Gastroesophageal sphincter (tissue), 4 donors: Measurements from ENCODE around the gene PRND. TPM values are rescaled to one million over a fixed set of nuclear protein-coding genes. Genes with fewer than 3 reads are reported as not detected.

Source experiments
- ATAC-seq: fragments of 150-250 bp; one replicate; pipeline ENCODE4 v1.9.1; 2016; ENCODE audit warnings: mild to moderate bottlenecking, moderate library complexity
- H3K27ac ChIP-seq, 4 donors: fragments of 200-600 bp; sonication (generic) in 3 of 4; 1 replicate in 3 of 4; 2 replicates in 1 of 4; pipeline ENCODE4 v1.5.1; 2016 to 2019
- H3K27me3 ChIP-seq: fragments of 200-600 bp; sonication (generic); one replicate; pipeline ENCODE4 v1.5.1; 2019
- H3K36me3 ChIP-seq, 2 donors: fragments of 200-600 bp; sonication (generic); one replicate each; pipeline ENCODE4 v1.5.1; 2019; ENCODE audit warnings: control low read depth in 1 of 2
- H3K4me1 ChIP-seq, 3 donors: fragments of 200-600 bp; sonication (generic); 1 replicate in 2 of 3; 2 replicates in 1 of 3; pipeline ENCODE4 v1.5.1; 2016 to 2019; ENCODE audit warnings: control low read depth in 2 of 3
- H3K4me3 ChIP-seq, 2 donors: fragments of 200-600 bp; sonication (generic); one replicate each; pipeline ENCODE4 v1.5.1; 2019; ENCODE audit warnings: mild to moderate bottlenecking in 1 of 2, moderate library complexity in 1 of 2
- H3K9me3 ChIP-seq, 3 donors: fragments of 200-600 bp; sonication (generic); one replicate each; pipeline ENCODE4 v1.5.1; 2017 to 2019; ENCODE audit warnings: control low read depth in 2 of 3
- CTCF ChIP-seq, 4 experiments: fragments of 200-600 bp in 2 of 4; fragments of 450-650 bp in 2 of 4; sonication (generic) in 1 of 4; IDR thresholded peaks; one replicate each; pipeline ENCODE4 v1.5.1; 2017 to 2019; ENCODE audit warnings: antibody characterized with exemption in 4 of 4, mild to moderate bottlenecking in 2 of 4, moderate library complexity in 2 of 4
- EP300 ChIP-seq: sonication (generic); formaldehyde crosslinking; IDR thresholded peaks from one replicate; pipeline ENCODE4 v1.6.1; 2017; ENCODE audit warnings: antibody characterized with exemption, mild to moderate bottlenecking
- POLR2A ChIP-seq, 2 donors: fragments of 450-650 bp; IDR thresholded peaks; one replicate each; pipeline ENCODE4 v1.6.1; 2017; ENCODE audit warnings: antibody characterized with exemption in 2 of 2, mild to moderate bottlenecking in 2 of 2, moderate library complexity in 1 of 2
- POLR2AphosphoS5 ChIP-seq: sonication (generic); formaldehyde crosslinking; IDR thresholded peaks from one replicate; pipeline ENCODE4 v1.6.1; 2017; ENCODE audit warnings: antibody characterized with exemption
- WGBS, 2 donors: methylation state at CpG; one replicate each; pipeline ENCODE4 v1.1.5; 2018; ENCODE audit warnings: low coverage in 1 of 2; 5-methylcytosine and 5-hydroxymethylcytosine counted together
- total RNA-seq, 4 donors: library from RNA; depleted of rRNA; stranded (reverse); fragments of >200 nt; gene quantifications; one replicate each; pipeline ENCODE4 v1.1.0, GENCODE V29; 2016

Gene PRND
- total RNA-seq, 4 donors from 2014 or later = not detected

- Histone ChIP-seq H3K4me1 (peaks cover 0 to 8% (median 0%) of the 10 kb centered on the region in 3 donors), H3K27me3 (peaks cover 10% of the 10 kb centered on the region), H3K27ac (no peak overlapping the region), H3K9me3 (no peaks in the 10 kb centered on the region), H3K4me3 (no peak overlapping the region), H3K36me3 (no peaks in the 10 kb centered on the region)
- TF ChIP-seq POLR2AphosphoS5 = no peak
- TF ChIP-seq EP300 = no peak
- no peak for TF ChIP-seq POLR2A (IDR thresholded peaks at IDR 0.05)
- no peak for TF ChIP-seq CTCF (IDR thresholded peaks at IDR 0.05)
- ATAC-seq = no peak
- 66 to 83% methylated on average over 1 to 3 of the region's 3 CpGs for WGBS, 2 donors
Observed at GRCh38 chr20:4763723-4764510, 42.2 kb downstream of the PRND start.

- WGBS, 2 donors = 8 to 89% methylated on average over 1 of the region's 1 CpG
- Histone ChIP-seq H3K27ac (no peak overlapping the region), H3K9me3 (no peaks in the 10 kb centered on the region), H3K4me1 (peaks cover 0 to 8% (median 0%) of the 10 kb centered on the region in 3 donors), H3K4me3 (no peak overlapping the region), H3K36me3 (no peaks in the 10 kb centered on the region), H3K27me3 (peaks cover under 1% of the 10 kb centered on the region)
- TF ChIP-seq POLR2A (IDR thresholded peaks at IDR 0.05) (no peak), POLR2AphosphoS5 (no peak)
- ATAC-seq = no peak
Observed at GRCh38 chr20:4764805-4765204, 43.1 kb downstream of the PRND start.

- Histone ChIP-seq H3K27ac (no peak overlapping the region), H3K4me3 (no peak overlapping the region), H3K36me3 (no peaks in the 10 kb centered on the region), H3K9me3 (no peaks in the 10 kb centered on the region), H3K4me1 (peaks cover 0 to 7% (median 0%) of the 10 kb centered on the region in 3 donors), H3K27me3 (no peaks in the 10 kb centered on the region)
- TF ChIP-seq EP300 = no peak
- TF ChIP-seq POLR2AphosphoS5 = no peak
- TF ChIP-seq POLR2A (IDR thresholded peaks at IDR 0.05) = no peak
- no peak for TF ChIP-seq CTCF (IDR thresholded peaks at IDR 0.05)
- 100% methylated on average over 1 of the region's 3 CpGs; no CpG with 5 or more reads in 1 of the 2 donors for WGBS, 2 donors
- no peak for ATAC-seq
Observed at GRCh38 chr20:4765681-4766080, 44.0 kb downstream of the PRND start.

- 86% methylated on average over 2 of the region's 2 CpGs; no CpG with 5 or more reads in 1 of the 2 donors for WGBS, 2 donors
Observed at GRCh38 chr20:4766631-4767030, 44.9 kb downstream of the PRND start.

GRCh38 chr20:4767084-4767483 lies 45.4 kb downstream of the PRND start:
- ATAC-seq = no peak
- Histone ChIP-seq H3K9me3 (no peaks in the 10 kb centered on the region), H3K4me3 (no peak overlapping the region), H3K36me3 (no peaks in the 10 kb centered on the region), H3K27ac (no peak overlapping the region), H3K4me1 (no peaks in the 10 kb centered on the region), H3K27me3 (no peaks in the 10 kb centered on the region)
- 83 to 87% methylated on average over 3 of the region's 3 CpGs for WGBS, 2 donors
- no peak for TF ChIP-seq POLR2A (IDR thresholded peaks at IDR 0.05)
- no peak for TF ChIP-seq EP300
- TF ChIP-seq CTCF (IDR thresholded peaks at IDR 0.05) = no peak
- no peak for TF ChIP-seq POLR2AphosphoS5

More at GRCh38 chr20:4766631-4767030, 44.9 kb downstream of the PRND start:
- no peak for TF ChIP-seq EP300
- TF ChIP-seq POLR2A (IDR thresholded peaks at IDR 0.05) = no peak
- no peak for TF ChIP-seq CTCF (IDR thresholded peaks at IDR 0.05)
- H3K27ac ChIP-seq = no peak overlapping the region
- no peaks in the 10 kb centered on the region for H3K4me1 ChIP-seq
- H3K9me3 ChIP-seq = no peaks in the 10 kb centered on the region
- no peak overlapping the region for H3K4me3 ChIP-seq
- no peak for ATAC-seq
- no peaks in the 10 kb centered on the region for H3K36me3 ChIP-seq
- no peaks in the 10 kb centered on the region for H3K27me3 ChIP-seq
